MCF 10A (cell line): Measurements from ENCODE around the gene UBAP1. TPM values are rescaled to one million over a fixed set of nuclear protein-coding genes. Genes with fewer than 3 reads are reported as not detected.
"Not testable (repeated sequence)": the region's sequence is repeated elsewhere in the genome, so short reads cannot be mapped to it uniquely, and the experiment has no call there.

ENCODE experiments used
- BruUV-seq: library from RNA; stranded (reverse); fragments of 400-500 nt; replicated peaks from 2 replicates; lab custom pipeline; 2021; lab: Mats Ljungman, UMichigan
- CTCF ChIA-PET: fragments of 300-600 bp; sonication (Branson Sonifier 250); formaldehyde crosslinking; extraction: SDS; loops from one replicate; lab custom pipeline; 2021; ENCODE audit warnings: antibody characterized with exemption, inconsistent platforms; lab: Yijun Ruan, JAX
- POLR2A ChIA-PET: fragments of 300-600, 350-650 bp; sonication (Branson Sonifier 250); formaldehyde crosslinking; extraction: SDS; loops from one replicate; lab custom pipeline; 2020; ENCODE audit warnings: antibody characterized with exemption, inconsistent platforms; lab: Yijun Ruan, JAX
- DNase-seq: peaks from one replicate; pipeline ENCODE4 v3.0.0-alpha.2; 2018; ENCODE audit not compliant: unreplicated experiment
- H3K27ac Mint-ChIP-seq: one replicate; pipeline ENCODE4 v1.8.0; 2022; ENCODE audit warnings: mild to moderate bottlenecking, low read depth, mixed read lengths; ENCODE audit not compliant: unreplicated experiment
- H3K27me3 Mint-ChIP-seq: one replicate; pipeline ENCODE4 v1.8.0; 2022; ENCODE audit warnings: mixed read lengths; ENCODE audit not compliant: insufficient read depth, unreplicated experiment
- H3K36me3 Mint-ChIP-seq: one replicate; pipeline ENCODE4 v1.8.0; 2022; ENCODE audit warnings: mild to moderate bottlenecking, moderate library complexity, mixed read lengths; ENCODE audit not compliant: insufficient read depth, unreplicated experiment
- H3K4me1 Mint-ChIP-seq: one replicate; pipeline ENCODE4 v1.8.0; 2022; ENCODE audit warnings: mixed read lengths; ENCODE audit not compliant: insufficient read depth, unreplicated experiment
- H3K4me3 Mint-ChIP-seq: one replicate; pipeline ENCODE4 v1.8.0; 2022; ENCODE audit warnings: mild to moderate bottlenecking, moderate library complexity, mixed read lengths; ENCODE audit not compliant: unreplicated experiment
- H3K9me3 Mint-ChIP-seq: one replicate; pipeline ENCODE4 v1.8.0; 2022; ENCODE audit warnings: mixed read lengths; ENCODE audit not compliant: unreplicated experiment
- intact Hi-C: fragments of 100-400 bp; cut with micrococcal nuclease; formaldehyde crosslinking; loops from 2 replicates; pipeline ENCODE4 v1.14.1; 2022
- total RNA-seq: library from RNA; stranded (reverse); gene quantifications from 2 replicates; pipeline ENCODE4 v1.2.3, GENCODE V29; 2022
- TF ChIP-seq, protein P1 (sequence below): fragments of 200-600 bp; IDR thresholded peaks from one replicate; pipeline ENCODE4 v1.8.0; 2022; ENCODE audit warnings: antibody characterized with exemption, mild to moderate bottlenecking; ENCODE audit not compliant: unreplicated experiment

UBAP1 gene
- total RNA-seq, 1 experiment from 2014 or later: 64.4 TPM

DNA sequence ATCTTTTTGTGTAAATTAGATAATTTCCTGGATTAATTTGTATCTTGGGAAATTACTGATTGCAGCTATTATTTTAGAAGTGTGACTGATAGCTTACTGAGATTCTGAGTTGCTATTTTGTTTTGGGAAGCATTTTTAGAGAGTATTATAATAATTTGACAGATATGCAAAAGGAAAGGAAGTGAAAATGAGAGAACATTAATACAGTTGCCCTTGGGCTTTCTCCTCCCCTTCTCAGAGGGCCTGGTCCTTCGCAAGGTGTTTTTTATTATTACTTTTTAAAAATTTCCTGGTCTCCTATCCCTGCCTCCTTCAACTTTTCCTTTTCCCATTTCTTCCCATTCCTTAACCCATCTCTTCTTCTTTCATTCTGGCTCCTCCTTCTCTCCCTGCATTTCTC is 32.6 kb downstream of the UBAP1 start:
- Mint-ChIP-seq H3K4me1 (peaks cover 17% of the 10 kb centered on the region), H3K4me3 (no peak overlapping the region), H3K27me3 (no peaks in the 10 kb centered on the region), H3K27ac (peak overlapping the region; percentile 25), H3K9me3 (peaks cover 8% of the 10 kb centered on the region), H3K36me3 (peaks cover 17% of the 10 kb centered on the region)
- DNase-seq: no peak
- no TSS peak for BruUV-seq
- TF ChIP-seq, protein P1, sequence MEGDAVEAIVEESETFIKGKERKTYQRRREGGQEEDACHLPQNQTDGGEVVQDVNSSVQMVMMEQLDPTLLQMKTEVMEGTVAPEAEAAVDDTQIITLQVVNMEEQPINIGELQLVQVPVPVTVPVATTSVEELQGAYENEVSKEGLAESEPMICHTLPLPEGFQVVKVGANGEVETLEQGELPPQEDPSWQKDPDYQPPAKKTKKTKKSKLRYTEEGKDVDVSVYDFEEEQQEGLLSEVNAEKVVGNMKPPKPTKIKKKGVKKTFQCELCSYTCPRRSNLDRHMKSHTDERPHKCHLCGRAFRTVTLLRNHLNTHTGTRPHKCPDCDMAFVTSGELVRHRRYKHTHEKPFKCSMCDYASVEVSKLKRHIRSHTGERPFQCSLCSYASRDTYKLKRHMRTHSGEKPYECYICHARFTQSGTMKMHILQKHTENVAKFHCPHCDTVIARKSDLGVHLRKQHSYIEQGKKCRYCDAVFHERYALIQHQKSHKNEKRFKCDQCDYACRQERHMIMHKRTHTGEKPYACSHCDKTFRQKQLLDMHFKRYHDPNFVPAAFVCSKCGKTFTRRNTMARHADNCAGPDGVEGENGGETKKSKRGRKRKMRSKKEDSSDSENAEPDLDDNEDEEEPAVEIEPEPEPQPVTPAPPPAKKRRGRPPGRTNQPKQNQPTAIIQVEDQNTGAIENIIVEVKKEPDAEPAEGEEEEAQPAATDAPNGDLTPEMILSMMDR: no peak
- intact Hi-C loops: no loop called here
- ChIA-PET POLR2A (interaction anchor here (0.6 to 2.8 kb wide), 6 partner anchors 7 to 111 kb away, joined by 3 to 13 read pairs (median 4); no protein-coding TSS in a partner anchor), CTCF (interaction anchor here (0.6 to 0.8 kb wide), 3 partner anchors 12 to 1500 kb away, joined by 3 read pairs; no protein-coding TSS in a partner anchor)

GRCh38 chr9:34214354-34215000 is 35.6 kb downstream of the UBAP1 start:
- H3K36me3 Mint-ChIP-seq: peaks cover 15% of the 10 kb centered on the region
- CTCF ChIA-PET: interaction anchor here (0.7 kb wide), 1 partner anchor 143 kb away, joined by 3 read pairs; no protein-coding TSS in a partner anchor
- H3K4me3 Mint-ChIP-seq, H3K27me3 Mint-ChIP-seq, BruUV-seq, H3K9me3 Mint-ChIP-seq, POLR2A ChIA-PET, DNase-seq, H3K27ac Mint-ChIP-seq, intact Hi-C loops: not testable (repeated sequence)
- H3K4me1 Mint-ChIP-seq: peaks cover 11% of the 10 kb centered on the region

DNA sequence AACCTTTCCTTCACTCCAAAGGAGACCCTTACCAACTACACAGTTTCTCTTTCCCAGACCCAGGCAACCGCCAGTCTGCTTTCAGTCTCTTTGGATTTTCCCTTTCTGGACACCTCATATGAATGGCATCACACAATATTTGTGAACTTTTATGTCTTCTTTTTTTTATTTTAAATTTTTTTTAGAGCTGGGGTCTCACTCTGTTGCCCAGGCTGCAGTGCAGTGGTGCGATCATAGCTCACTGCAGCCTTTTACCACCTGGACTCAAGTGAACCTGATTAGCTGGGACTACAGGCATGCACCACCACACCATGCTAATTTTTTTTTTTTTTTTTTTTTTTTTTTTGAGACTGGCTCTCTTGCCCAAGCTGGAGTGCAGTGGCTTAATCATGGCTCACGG is 37.5 kb downstream of the UBAP1 start:
- DNase-seq: no peak
- ChIA-PET CTCF (interaction anchor here (1.5 kb wide), 1 partner anchor 11 kb away, joined by 3 read pairs; no protein-coding TSS in a partner anchor), POLR2A (interaction anchor here (0.9 kb wide), 1 partner anchor 14 kb away, joined by 4 read pairs; no protein-coding TSS in a partner anchor)
- intact Hi-C loops: no loop called here
- TF ChIP-seq, protein P1: no peak
- no peak overlapping the region for H3K27ac Mint-ChIP-seq
- no peak overlapping the region for H3K4me3 Mint-ChIP-seq
- no TSS peak for BruUV-seq
- no peaks in the 10 kb centered on the region for H3K9me3 Mint-ChIP-seq
- H3K27me3 Mint-ChIP-seq: no peaks in the 10 kb centered on the region
- peaks cover 6% of the 10 kb centered on the region for H3K4me1 Mint-ChIP-seq
- H3K36me3 Mint-ChIP-seq: peaks cover 14% of the 10 kb centered on the region

GRCh38 chr9:34217015-34217414 is 38.2 kb downstream of the UBAP1 start:
- H3K9me3 Mint-ChIP-seq, H3K27ac Mint-ChIP-seq, BruUV-seq, intact Hi-C loops, H3K4me3 Mint-ChIP-seq, POLR2A ChIA-PET, H3K4me1 Mint-ChIP-seq, H3K27me3 Mint-ChIP-seq, DNase-seq: not testable (repeated sequence)
- CTCF ChIA-PET: interaction anchor here (0.5 kb wide), 1 partner anchor 17 kb away, joined by 3 read pairs; no protein-coding TSS in a partner anchor
- peaks cover 18% of the 10 kb centered on the region for H3K36me3 Mint-ChIP-seq

DNA sequence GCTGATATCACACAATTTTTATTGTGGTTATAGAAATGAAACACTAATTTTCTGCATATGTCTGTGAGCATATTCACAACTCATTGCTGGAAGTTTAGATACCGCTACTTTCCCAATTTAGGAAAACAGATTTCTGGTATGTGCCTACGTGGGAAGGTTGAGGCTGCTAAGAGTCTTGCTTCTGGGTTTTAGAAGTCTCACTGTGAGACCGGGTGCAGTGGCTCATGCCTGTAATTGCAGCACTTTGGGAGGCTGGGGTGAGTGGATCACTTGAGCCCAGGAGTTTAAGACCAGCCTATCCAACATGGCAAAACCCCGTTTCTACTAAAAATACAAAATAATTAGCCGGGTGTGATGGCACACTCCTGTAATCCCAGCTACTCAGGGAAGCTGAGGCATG is 39.6 kb downstream of the UBAP1 start:
- H3K4me1 Mint-ChIP-seq: peaks cover 7% of the 10 kb centered on the region
- ChIA-PET CTCF (interaction anchor here (1.0 kb wide), 1 partner anchor 34 kb away, joined by 4 read pairs; no protein-coding TSS in a partner anchor), POLR2A (no interaction called here)
- H3K27me3 Mint-ChIP-seq: no peaks in the 10 kb centered on the region
- intact Hi-C loops: no loop called here
- H3K4me3 Mint-ChIP-seq: no peak overlapping the region
- BruUV-seq: no TSS peak
- no peaks in the 10 kb centered on the region for H3K9me3 Mint-ChIP-seq
- TF ChIP-seq, protein P1: no peak
- H3K36me3 Mint-ChIP-seq: peaks cover 26% of the 10 kb centered on the region
- no peak overlapping the region for H3K27ac Mint-ChIP-seq
- DNase-seq: no peak
